GM12878 (cell line): ENCODE data around the gene MOV10L1.

Source experiments
- ATF7 ChIP-seq: fragments of 450-650 bp; IDR thresholded peaks from 2 replicates; pipeline ENCODE4 v1.6.1; 2016; ENCODE audit warnings: low read depth, mild to moderate bottlenecking
- BCL11A ChIP-seq: IDR thresholded peaks from 2 replicates; pipeline ENCODE4 v1.6.1; 2011; ENCODE audit warnings: low read depth, low read length
- BHLHE40 ChIP-seq, 2 experiments: fragments of 450-650 bp in 1 of 2; IDR thresholded peaks; 2 replicates each; pipeline ENCODE4 v1.6.1; 2011 to 2017; ENCODE audit warnings: low read depth in 2 of 2, borderline replicate concordance in 1 of 2, improper control_type of control experiment in 1 of 2, low read length in 1 of 2, mild to moderate bottlenecking in 1 of 2
- EP300 ChIP-seq, 2 experiments: fragments of 150-350 bp in 1 of 2; IDR thresholded peaks; 2 replicates each; pipeline ENCODE4 v1.6.1; 2011 to 2012; ENCODE audit warnings: low read depth in 2 of 2, low read length in 2 of 2, borderline replicate concordance in 1 of 2, improper control_type of control experiment in 1 of 2, inconsistent platforms in 1 of 2; ENCODE audit not compliant: control insufficient read depth in 1 of 2
- ESRRA ChIP-seq: IDR thresholded peaks from 2 replicates; pipeline ENCODE4 v1.6.1; 2012; ENCODE audit warnings: mild to moderate bottlenecking, low read length, improper control_type of control experiment
- JUNB ChIP-seq: IDR thresholded peaks from 2 replicates; pipeline ENCODE4 v1.6.1; 2016; ENCODE audit warnings: antibody characterized with exemption, mild to moderate bottlenecking
- MTA3 ChIP-seq: IDR thresholded peaks from 2 replicates; pipeline ENCODE4 v1.6.1; 2012; ENCODE audit warnings: low read length, inconsistent platforms, borderline replicate concordance
- NBN ChIP-seq: fragments of 450-650 bp; IDR thresholded peaks from 2 replicates; pipeline ENCODE4 v1.6.1; 2016
- NR2F1 ChIP-seq: fragments of 450-650 bp; conservative IDR thresholded peaks from 2 replicates; pipeline ENCODE4 v1.6.1; 2017; ENCODE audit warnings: mild to moderate bottlenecking
- POLR2A ChIP-seq: IDR thresholded peaks from 2 replicates; pipeline ENCODE4 v1.6.1; 2011; ENCODE audit warnings: low read depth, mild to moderate bottlenecking, low read length
- POLR2AphosphoS2 ChIP-seq: IDR thresholded peaks from 2 replicates; pipeline ENCODE4 v1.6.1; 2011; ENCODE audit warnings: low read depth, mild to moderate bottlenecking, low read length, improper control_type of control experiment, moderate library complexity
- ZZZ3 ChIP-seq: IDR thresholded peaks from 2 replicates; pipeline ENCODE4 v1.6.1; 2011; ENCODE audit warnings: low read depth; ENCODE audit not compliant: control insufficient read depth, insufficient read length
- TF ChIP-seq, protein P1 (sequence below), 3 experiments: IDR thresholded peaks in 2 of 3; conservative IDR thresholded peaks in 1 of 3; 2 replicates each; pipeline ENCODE4 v1.5.1; 2011; ENCODE audit warnings: low read depth in 3 of 3, low read length in 3 of 3, mild to moderate bottlenecking in 3 of 3, control low read depth in 2 of 3, moderate library complexity in 2 of 3, inconsistent platforms in 1 of 3, mixed read lengths in 1 of 3; ENCODE audit not compliant: control insufficient read depth in 2 of 3, insufficient read depth in 1 of 3; ENCODE audit errors: extremely low read depth in 1 of 3
- TF ChIP-seq, protein P2 (sequence below): IDR thresholded peaks from 2 replicates; pipeline ENCODE4 v1.6.1; 2011; ENCODE audit warnings: low read depth, low read length, improper control_type of control experiment, borderline replicate concordance

DNA sequence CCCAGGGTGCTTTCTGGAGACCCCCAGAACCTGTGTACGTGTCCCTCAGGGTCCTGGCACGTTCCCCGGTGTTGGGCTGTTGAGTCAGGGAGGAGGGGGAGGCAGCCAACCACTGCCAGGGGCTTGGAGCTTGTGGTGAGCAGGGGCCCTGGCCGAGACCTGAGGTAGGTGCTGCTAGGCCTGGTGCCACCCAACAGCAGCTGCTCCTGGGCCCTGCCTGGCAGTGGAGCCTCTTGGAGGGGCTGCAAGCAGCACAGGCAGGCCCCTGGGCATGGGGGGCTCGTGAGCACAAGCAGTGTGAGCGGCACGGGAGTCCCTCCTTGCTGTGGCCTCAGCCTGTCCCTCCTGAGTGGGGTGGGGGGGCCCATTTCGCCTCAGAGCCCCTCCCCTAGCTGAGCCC lies 103.8 kb downstream of the MOV10L1 start:
- TF ChIP-seq, protein P1, sequence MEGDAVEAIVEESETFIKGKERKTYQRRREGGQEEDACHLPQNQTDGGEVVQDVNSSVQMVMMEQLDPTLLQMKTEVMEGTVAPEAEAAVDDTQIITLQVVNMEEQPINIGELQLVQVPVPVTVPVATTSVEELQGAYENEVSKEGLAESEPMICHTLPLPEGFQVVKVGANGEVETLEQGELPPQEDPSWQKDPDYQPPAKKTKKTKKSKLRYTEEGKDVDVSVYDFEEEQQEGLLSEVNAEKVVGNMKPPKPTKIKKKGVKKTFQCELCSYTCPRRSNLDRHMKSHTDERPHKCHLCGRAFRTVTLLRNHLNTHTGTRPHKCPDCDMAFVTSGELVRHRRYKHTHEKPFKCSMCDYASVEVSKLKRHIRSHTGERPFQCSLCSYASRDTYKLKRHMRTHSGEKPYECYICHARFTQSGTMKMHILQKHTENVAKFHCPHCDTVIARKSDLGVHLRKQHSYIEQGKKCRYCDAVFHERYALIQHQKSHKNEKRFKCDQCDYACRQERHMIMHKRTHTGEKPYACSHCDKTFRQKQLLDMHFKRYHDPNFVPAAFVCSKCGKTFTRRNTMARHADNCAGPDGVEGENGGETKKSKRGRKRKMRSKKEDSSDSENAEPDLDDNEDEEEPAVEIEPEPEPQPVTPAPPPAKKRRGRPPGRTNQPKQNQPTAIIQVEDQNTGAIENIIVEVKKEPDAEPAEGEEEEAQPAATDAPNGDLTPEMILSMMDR (IDR thresholded peaks at IDR 0.05 in 2 of 3, conservative IDR thresholded peaks at IDR 0.05 in 1 of 3; ENCODE audit: control insufficient read depth in 2 of 3, extremely low read depth in 1 of 3, insufficient read depth in 1 of 3, low read depth in 3 of 3, low read length in 3 of 3), result no peak
- TF ChIP-seq ZZZ3, result no peak
- TF ChIP-seq, protein P2, sequence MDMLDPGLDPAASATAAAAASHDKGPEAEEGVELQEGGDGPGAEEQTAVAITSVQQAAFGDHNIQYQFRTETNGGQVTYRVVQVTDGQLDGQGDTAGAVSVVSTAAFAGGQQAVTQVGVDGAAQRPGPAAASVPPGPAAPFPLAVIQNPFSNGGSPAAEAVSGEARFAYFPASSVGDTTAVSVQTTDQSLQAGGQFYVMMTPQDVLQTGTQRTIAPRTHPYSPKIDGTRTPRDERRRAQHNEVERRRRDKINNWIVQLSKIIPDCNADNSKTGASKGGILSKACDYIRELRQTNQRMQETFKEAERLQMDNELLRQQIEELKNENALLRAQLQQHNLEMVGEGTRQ, result no peak
- TF ChIP-seq ESRRA, result no peak
- TF ChIP-seq NR2F1, result no peak
- TF ChIP-seq POLR2AphosphoS2, result no peak
- TF ChIP-seq MTA3, result no peak
- no peak for TF ChIP-seq JUNB
- no peak for TF ChIP-seq EP300 (IDR thresholded peaks at IDR 0.05; ENCODE audit: borderline replicate concordance in 1 of 2, control insufficient read depth in 1 of 2, low read depth in 2 of 2, low read length in 2 of 2)
- TF ChIP-seq NBN, result no peak
- TF ChIP-seq BHLHE40 (IDR thresholded peaks at IDR 0.05; ENCODE audit: borderline replicate concordance in 1 of 2, low read depth in 2 of 2, low read length in 1 of 2), result no peak
- TF ChIP-seq BCL11A, result no peak
- TF ChIP-seq POLR2A, result no peak
- no peak for TF ChIP-seq ATF7
